SH-SY5Y (cell line): ENCODE results near the gene RBM19.

ENCODE experiments used
- GATA2 ChIP-seq: IDR thresholded peaks from 2 replicates; pipeline ENCODE4 v1.6.1; 2011; ENCODE audit warnings: mild to moderate bottlenecking, low read depth, low read length
- GATA3 ChIP-seq: IDR thresholded peaks from 2 replicates; pipeline ENCODE4 v1.6.1; 2011; ENCODE audit warnings: low read depth, mild to moderate bottlenecking, low read length, moderate library complexity

DNA sequence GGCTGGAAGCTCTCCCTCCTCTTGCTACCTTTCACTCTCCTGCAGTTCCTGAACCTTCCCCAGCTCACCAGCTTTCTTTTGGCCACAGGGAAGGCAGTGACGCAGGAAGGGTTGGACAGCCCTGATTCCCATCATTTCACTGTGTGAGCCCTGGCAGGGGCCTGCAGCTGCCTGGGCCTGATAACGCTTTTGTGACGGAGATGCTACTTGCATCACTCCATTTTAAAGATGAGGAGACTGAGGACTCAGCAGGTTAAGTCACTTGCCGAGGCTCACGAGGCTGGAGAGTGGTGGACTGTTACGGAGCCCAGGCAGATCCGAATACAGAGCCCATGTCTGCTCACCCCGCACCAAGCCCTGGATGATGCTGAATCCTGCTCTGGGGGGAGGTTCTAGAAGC lies 145.3 kb downstream of the RBM19 start:
- TF ChIP-seq GATA2, result no peak
- TF ChIP-seq GATA3, result no peak
